Neutrophil (primary cell): ENCODE data around the gene CFAP92.

Experiments used
- H3K27ac ChIP-seq: fragments of 200-600 bp; sonication (generic); 2 replicates; pipeline ENCODE4 v1.5.1; 2016; ENCODE audit warnings: mild to moderate bottlenecking, moderate library complexity
- H3K27me3 ChIP-seq: fragments of 200-600 bp; sonication (generic); 2 replicates; pipeline ENCODE4 v1.6.0; 2016; ENCODE audit warnings: mild to moderate bottlenecking
- H3K36me3 ChIP-seq: fragments of 200-600 bp; sonication (generic); 2 replicates; pipeline ENCODE4 v1.5.1; 2017
- H3K4me1 ChIP-seq, 2 experiments: fragments of 200-600 bp in 1 of 2; sonication (generic) in 1 of 2; 1 replicate in 1 of 2; 2 replicates in 1 of 2; pipeline versions ENCODE4 v1.5.1 to v1.6.1; 2013 to 2016; ENCODE audit warnings: low read depth in 1 of 2, low read length in 1 of 2, mild to moderate bottlenecking in 1 of 2, moderate library complexity in 1 of 2; ENCODE audit not compliant: control insufficient read depth in 1 of 2, insufficient read depth in 1 of 2
- H3K4me3 ChIP-seq, 2 experiments: fragments of 200-600 bp in 1 of 2; sonication (generic) in 1 of 2; 1 replicate in 1 of 2; 2 replicates in 1 of 2; pipeline ENCODE4 v1.5.1; 2013 to 2016; ENCODE audit warnings: low read depth in 1 of 2, low read length in 1 of 2, mild to moderate bottlenecking in 1 of 2, moderate library complexity in 1 of 2
- H3K9me3 ChIP-seq: fragments of 200-600 bp; sonication (generic); 2 replicates; pipeline ENCODE4 v1.5.1; 2016
- TF ChIP-seq, protein P1 (sequence below): fragments of 200-600 bp; sonication (generic); IDR thresholded peaks from 2 replicates; pipeline ENCODE4 v1.5.1; 2016; ENCODE audit warnings: antibody characterized with exemption

The CFAP92 gene

DNA sequence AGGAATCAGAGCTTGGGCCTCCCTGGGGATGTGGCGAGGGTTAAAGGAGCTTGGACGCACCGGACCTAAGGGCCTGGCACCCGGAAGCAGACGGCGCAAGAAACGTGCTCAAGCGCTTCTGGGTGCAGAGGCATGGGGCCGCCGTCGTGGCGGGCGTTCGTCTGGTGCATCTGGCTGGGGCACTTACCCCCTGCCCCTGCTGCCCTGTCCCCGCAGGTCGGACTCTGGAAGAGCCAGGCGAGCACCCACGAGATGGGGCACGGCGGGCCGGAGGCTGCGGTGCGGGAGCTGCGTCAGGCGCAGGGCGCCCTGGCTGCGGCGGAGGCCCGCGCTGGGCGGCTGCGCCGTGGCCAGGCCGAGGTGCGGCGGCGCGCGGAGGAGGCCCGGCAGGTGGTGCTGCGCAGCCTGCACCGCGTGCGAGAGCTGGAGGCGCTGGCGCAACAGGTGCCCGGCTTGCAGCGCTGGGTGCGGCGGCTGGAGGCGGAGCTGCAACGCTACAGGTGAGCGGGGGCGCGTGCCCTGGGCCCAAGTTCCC is 9.8 kb upstream of the CFAP92 start:
- H3K36me3 ChIP-seq: no peaks in the 10 kb centered on the region
- TF ChIP-seq, protein P1, sequence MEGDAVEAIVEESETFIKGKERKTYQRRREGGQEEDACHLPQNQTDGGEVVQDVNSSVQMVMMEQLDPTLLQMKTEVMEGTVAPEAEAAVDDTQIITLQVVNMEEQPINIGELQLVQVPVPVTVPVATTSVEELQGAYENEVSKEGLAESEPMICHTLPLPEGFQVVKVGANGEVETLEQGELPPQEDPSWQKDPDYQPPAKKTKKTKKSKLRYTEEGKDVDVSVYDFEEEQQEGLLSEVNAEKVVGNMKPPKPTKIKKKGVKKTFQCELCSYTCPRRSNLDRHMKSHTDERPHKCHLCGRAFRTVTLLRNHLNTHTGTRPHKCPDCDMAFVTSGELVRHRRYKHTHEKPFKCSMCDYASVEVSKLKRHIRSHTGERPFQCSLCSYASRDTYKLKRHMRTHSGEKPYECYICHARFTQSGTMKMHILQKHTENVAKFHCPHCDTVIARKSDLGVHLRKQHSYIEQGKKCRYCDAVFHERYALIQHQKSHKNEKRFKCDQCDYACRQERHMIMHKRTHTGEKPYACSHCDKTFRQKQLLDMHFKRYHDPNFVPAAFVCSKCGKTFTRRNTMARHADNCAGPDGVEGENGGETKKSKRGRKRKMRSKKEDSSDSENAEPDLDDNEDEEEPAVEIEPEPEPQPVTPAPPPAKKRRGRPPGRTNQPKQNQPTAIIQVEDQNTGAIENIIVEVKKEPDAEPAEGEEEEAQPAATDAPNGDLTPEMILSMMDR: no peak
- H3K27me3 ChIP-seq: peaks cover 74% of the 10 kb centered on the region
- H3K27ac ChIP-seq: no peak overlapping the region
- no peaks in the 10 kb centered on the region for H3K9me3 ChIP-seq
- peak overlapping the region; percentile 41 to 43 for H3K4me3 ChIP-seq
- H3K4me1 ChIP-seq: peaks cover 22 to 29% of the 10 kb centered on the region in 2 experiments

DNA sequence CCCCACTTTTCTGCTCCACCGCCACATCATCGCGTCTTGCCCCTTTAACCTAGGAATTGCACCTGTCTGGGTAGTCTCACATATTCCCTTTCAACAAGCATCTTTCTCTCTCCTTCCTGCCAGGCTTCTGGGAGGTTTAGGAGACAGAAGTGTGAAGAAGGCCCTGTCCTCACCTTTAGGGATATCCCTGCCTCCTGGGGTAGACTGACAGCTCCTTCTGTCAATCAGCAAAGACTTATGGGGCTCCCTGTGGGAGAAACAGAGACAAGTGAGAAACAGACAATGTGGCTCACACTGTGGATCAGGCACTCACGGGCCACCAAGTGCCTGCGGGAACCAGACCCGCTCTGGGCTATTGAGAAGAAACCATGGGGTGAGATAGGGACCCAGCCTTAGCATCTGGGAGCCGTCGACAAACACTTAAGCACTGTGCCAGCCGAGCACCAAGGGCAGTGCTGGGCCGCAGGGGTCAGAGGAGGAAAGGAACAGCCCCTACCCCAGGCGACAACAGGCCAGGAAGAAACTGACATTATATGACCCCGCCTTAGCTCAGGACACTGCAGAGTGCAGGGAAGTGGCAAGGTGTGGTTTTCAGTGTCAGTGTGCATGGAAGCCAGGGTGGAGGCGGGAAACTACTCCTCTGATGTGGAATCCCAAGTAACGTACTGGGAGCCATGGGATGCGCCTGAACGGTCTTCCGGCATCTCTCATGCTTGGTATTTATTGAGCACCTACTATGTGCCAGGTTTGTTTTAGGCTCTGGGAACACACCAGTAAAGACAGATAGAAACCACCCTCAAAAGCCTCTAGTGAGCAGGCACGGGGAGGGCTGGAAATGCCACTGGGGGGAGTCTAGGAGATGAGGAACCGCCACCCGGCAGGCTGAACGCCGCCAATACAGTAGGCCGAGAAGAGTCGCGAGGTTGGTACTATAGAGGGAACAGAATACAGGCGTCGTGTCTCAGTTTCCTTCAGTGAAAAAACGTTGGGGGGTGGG is 9.0 kb upstream of the CFAP92 start:
- TF ChIP-seq, protein P1: no peak
- peaks cover 22 to 29% of the 10 kb centered on the region in 2 experiments for H3K4me1 ChIP-seq
- no peak overlapping the region for H3K27ac ChIP-seq
- peak overlapping the region; percentile 41 to 43 for H3K4me3 ChIP-seq
- H3K27me3 ChIP-seq: peaks cover 82% of the 10 kb centered on the region
- H3K36me3 ChIP-seq: no peaks in the 10 kb centered on the region
- no peaks in the 10 kb centered on the region for H3K9me3 ChIP-seq

DNA sequence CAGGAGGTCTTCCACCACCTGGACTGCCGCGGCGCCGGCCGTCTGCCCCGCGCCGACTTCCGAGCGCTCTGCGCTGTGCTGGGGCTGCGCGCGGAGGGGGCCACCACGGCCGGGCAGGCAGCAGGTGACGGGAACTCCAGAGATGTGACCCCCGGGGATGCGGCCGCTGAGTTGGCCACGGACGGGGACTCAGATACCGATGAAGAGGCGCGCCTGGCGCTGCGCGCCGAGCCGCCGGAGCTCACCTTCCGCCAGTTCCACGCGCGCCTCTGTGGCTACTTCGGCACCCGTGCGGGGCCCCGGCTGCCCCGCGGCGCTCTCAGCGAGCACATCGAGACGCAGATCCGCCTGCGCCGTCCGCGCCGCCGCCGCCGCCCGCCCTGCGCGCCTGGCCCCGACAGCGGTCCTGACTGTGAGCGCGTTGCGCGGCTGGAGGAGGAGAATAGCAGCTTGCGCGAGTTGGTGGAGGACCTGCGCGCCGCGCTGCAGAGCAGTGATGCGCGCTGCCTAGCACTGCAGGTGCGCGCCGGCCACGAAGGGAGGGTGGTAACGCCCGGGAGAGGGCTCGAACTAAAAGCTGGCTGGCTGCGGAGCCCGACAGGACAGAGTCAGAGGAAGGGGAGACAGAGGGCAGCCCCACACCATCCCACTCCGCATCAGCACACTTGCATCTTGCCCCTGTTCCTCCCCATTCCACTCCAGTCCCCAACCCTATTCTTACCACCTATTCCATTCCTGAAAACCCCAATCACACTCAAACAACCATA is 8.1 kb upstream of the CFAP92 start:
- Histone ChIP-seq H3K27me3 (peaks cover 90% of the 10 kb centered on the region), H3K9me3 (no peaks in the 10 kb centered on the region), H3K36me3 (no peaks in the 10 kb centered on the region), H3K4me3 (peak overlapping the region in 1 of 2 experiments; percentile 28), H3K4me1 (peaks cover 22 to 29% of the 10 kb centered on the region in 2 experiments), H3K27ac (no peak overlapping the region)
- TF ChIP-seq, protein P1: no peak

DNA sequence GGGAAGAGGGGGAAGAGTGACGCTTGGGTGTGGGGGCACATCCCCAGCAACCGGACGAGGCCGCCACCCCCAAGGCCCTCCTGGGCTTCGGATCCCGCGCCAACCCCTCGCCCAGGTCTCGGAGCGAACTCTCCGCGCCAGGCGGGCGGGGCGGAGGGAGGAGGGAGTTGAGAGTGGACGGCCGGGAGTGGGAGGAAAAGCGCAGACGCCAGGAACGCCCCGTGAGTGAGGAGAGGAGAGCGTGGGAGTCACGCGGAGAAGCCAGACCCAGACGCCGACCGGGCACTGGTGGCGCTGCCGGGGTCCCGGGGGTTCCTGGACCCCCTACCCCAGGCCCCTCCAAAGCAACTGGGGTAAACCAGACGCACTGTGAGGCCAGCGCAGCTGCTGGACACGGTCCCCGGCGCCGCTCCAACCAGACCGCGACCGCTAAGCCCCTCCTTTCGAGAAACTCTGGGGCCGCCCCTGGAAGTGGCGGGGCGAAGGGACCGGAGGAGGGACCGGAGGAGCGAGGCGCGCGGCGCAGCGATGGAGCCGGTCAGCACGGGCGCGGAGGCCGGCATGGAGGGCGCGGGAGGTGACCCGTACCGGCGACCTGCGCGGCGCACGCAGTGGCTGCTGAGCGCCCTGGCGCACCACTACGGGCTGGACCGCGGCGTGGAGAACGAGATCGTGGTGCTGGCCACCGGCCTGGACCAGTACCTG is 7.4 kb upstream of the CFAP92 start, which contains the start of gene EFCC1:
EFCC1 (plus strand) TSS at position 204 of the 705 bp plus-strand sequence; CDS start at position 529, 325 bp downstream.
- Histone ChIP-seq H3K36me3 (no peaks in the 10 kb centered on the region), H3K27me3 (peaks cover 92% of the 10 kb centered on the region), H3K27ac (no peak within 1 kb of the TSS), H3K4me1 (peaks cover 22 to 29% of the 10 kb centered on the region in 2 experiments), H3K4me3 (peak within 1 kb of the TSS in 1 of 2 experiments; percentile 28), H3K9me3 (no peaks in the 10 kb centered on the region)
- TF ChIP-seq, protein P1: no peak

DNA sequence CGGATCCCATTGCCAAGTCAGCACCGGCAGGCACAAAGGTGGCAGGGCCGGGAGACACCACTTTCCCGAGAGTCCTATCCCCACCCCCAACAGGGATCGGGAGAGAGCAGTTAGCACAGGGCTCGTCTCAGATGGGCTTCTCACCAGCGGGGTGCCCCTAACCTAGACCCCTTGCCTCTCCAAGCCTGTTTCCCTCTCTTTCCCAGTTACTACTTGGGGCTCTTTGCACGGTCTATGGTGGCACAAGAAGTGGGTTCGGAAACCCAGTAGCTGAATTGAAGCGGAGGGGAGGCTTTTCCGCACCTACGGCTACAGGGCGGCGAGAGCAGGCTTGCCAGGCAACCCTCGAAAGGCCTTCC is 6.8 kb upstream of the CFAP92 start:
- peak overlapping the region in 1 of 2 experiments; percentile 28 for H3K4me3 ChIP-seq
- H3K4me1 ChIP-seq: peaks cover 22 to 29% of the 10 kb centered on the region in 2 experiments
- no peak overlapping the region for H3K27ac ChIP-seq
- H3K36me3 ChIP-seq: no peaks in the 10 kb centered on the region
- TF ChIP-seq, protein P1: no peak
- peaks cover 95% of the 10 kb centered on the region for H3K27me3 ChIP-seq
- H3K9me3 ChIP-seq: no peaks in the 10 kb centered on the region
